OCI-LY3 (cell line): ENCODE results near the gene TAS2R40.

Experiments
- CTCF ChIP-seq: fragments of 200-600, 300-600 bp; sonication (generic); IDR thresholded peaks from 2 replicates; pipeline ENCODE4 v1.5.1; 2014; ENCODE audit warnings: antibody characterized with exemption, low read length, low read depth
- EZH2phosphoT487 ChIP-seq: fragments of 200-600 bp; shearing (Covaris generic); IDR thresholded peaks from 2 replicates; pipeline ENCODE4 v1.6.1; 2018; ENCODE audit warnings: antibody characterized with exemption, mixed run types, low read depth

GRCh38 chr7:143225047-143225446 is 3.2 kb downstream of the TAS2R40 start:
- TF ChIP-seq CTCF (no peak), EZH2phosphoT487 (no peak)
